NB4 (cell line): Measurements from ENCODE around the gene LINC01488.

ENCODE experiments used
- DNase-seq: peaks from one replicate; pipeline ENCODE4 v3.0.0; 2010; ENCODE audit warnings: low read depth
- H3K4me3 ChIP-seq: one replicate; pipeline ENCODE4 v1.5.1; 2011; ENCODE audit warnings: mild to moderate bottlenecking, low read depth, low read length, moderate library complexity
- MYC ChIP-seq: IDR thresholded peaks from 2 replicates; pipeline ENCODE4 v1.6.1; 2011; ENCODE audit warnings: low read depth, low read length
- POLR2A ChIP-seq: IDR thresholded peaks from 2 replicates; pipeline ENCODE4 v1.6.1; 2011; ENCODE audit warnings: mild to moderate bottlenecking; ENCODE audit not compliant: insufficient read length; ENCODE audit errors: extremely low read depth
- TF ChIP-seq, protein P1 (sequence below): IDR thresholded peaks from one replicate; pipeline ENCODE4 v1.5.1; 2012; ENCODE audit warnings: low read depth, low read length
- TF ChIP-seq, protein P2 (sequence below): IDR thresholded peaks from 2 replicates; pipeline ENCODE4 v1.6.1; 2011; ENCODE audit warnings: low read depth, low read length

LINC01488 gene

DNA sequence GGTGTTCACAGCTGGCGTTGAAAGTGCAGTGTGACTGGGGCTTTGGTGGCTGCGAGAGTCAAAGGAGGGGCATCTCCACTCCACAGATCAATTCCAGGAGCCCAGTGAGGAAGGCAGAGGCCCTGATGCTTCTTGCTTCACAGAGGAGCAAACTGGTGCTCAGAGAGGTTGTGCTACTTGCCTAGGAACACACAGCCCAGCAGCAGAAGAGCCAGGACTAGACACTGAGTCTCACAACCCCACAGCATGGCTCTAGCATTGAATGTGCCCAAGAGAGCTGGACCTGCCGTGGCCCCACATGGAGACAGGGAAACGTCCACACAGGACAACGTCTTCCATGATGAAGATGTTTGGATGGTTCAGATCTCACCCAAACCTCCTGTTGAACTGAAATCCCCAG is 33.3 kb downstream of the LINC01488 start:
- TF ChIP-seq, protein P1, sequence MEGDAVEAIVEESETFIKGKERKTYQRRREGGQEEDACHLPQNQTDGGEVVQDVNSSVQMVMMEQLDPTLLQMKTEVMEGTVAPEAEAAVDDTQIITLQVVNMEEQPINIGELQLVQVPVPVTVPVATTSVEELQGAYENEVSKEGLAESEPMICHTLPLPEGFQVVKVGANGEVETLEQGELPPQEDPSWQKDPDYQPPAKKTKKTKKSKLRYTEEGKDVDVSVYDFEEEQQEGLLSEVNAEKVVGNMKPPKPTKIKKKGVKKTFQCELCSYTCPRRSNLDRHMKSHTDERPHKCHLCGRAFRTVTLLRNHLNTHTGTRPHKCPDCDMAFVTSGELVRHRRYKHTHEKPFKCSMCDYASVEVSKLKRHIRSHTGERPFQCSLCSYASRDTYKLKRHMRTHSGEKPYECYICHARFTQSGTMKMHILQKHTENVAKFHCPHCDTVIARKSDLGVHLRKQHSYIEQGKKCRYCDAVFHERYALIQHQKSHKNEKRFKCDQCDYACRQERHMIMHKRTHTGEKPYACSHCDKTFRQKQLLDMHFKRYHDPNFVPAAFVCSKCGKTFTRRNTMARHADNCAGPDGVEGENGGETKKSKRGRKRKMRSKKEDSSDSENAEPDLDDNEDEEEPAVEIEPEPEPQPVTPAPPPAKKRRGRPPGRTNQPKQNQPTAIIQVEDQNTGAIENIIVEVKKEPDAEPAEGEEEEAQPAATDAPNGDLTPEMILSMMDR, result no peak
- TF ChIP-seq, protein P2, sequence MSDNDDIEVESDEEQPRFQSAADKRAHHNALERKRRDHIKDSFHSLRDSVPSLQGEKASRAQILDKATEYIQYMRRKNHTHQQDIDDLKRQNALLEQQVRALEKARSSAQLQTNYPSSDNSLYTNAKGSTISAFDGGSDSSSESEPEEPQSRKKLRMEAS, result no peak
- TF ChIP-seq MYC (no peak), POLR2A (no peak)
- DNase-seq, result no peak
- no peak overlapping the region for H3K4me3 ChIP-seq

DNA sequence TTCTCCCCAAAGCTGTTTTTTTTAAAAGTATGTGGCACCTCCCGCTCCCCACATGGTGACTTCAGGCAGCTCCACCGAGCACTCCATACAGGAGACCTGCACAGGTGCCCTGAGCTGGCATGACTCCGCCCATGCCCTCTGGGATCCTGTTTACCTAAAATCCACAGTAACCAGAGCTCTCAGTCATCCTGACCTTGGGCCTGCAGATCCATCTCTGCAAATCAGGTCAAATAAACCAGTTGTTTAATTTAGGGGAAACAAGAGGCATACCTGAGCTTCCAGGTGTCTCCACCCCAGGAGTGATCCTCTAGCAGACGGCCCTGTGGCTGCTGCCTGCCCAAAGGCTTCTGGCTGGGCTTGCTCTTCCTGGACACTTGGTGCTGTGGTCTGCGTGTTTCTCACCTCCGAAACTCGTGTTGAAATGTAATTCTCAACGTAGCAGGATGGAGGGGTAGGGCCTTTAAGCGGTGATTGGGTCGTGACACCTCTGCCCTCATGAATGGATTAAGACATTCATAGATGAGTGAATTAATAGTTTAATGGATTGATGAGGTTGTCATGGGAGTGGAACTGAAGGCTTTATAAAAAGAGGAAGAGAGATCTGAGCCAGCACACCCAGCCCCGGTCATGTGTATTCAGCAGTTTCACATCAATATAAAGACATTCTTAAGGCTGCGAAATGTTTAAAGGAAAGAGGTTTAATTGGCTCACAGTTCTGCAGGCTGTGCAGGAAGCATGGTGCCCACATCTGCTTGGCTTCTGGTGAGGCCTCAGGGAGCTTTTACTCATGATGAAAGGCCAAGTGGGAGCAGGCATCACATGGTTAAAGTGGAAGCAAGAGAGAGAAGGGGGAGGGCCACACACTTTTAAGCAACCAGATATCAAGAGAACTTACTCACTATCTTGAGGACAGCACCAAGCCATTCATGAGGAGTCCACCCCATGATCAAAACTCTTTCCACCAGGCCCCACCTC is 34.1 kb downstream of the LINC01488 start:
- H3K4me3 ChIP-seq, result no peak overlapping the region
- DNase-seq, result peak; percentile 28
- TF ChIP-seq, protein P1, result no peak
- TF ChIP-seq, protein P2, result no peak
- TF ChIP-seq MYC, result no peak
- no peak for TF ChIP-seq POLR2A

DNA sequence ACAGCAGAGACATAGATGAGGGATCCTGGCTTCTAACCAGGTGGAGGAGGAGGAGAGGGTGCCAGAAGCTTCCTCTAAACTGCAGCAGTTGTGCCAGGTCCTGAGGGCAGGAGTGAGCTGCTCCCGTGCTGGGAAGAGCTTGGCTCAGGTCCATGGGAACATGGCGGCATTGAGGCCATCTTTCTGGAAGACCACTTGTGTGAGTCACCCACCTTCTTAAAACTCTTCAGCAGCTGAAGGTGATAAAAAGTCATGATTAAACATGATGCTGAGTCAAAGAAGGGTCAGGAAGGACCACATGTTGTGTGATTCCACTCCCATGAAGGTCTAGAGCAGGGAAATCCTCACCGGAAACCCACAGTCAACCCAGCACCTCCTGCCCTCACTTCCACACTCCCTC is 35.1 kb downstream of the LINC01488 start:
- no peak for DNase-seq
- H3K4me3 ChIP-seq, result no peak overlapping the region
- TF ChIP-seq MYC (no peak), POLR2A (no peak)
- TF ChIP-seq, protein P2, result no peak
- TF ChIP-seq, protein P1, result no peak

DNA sequence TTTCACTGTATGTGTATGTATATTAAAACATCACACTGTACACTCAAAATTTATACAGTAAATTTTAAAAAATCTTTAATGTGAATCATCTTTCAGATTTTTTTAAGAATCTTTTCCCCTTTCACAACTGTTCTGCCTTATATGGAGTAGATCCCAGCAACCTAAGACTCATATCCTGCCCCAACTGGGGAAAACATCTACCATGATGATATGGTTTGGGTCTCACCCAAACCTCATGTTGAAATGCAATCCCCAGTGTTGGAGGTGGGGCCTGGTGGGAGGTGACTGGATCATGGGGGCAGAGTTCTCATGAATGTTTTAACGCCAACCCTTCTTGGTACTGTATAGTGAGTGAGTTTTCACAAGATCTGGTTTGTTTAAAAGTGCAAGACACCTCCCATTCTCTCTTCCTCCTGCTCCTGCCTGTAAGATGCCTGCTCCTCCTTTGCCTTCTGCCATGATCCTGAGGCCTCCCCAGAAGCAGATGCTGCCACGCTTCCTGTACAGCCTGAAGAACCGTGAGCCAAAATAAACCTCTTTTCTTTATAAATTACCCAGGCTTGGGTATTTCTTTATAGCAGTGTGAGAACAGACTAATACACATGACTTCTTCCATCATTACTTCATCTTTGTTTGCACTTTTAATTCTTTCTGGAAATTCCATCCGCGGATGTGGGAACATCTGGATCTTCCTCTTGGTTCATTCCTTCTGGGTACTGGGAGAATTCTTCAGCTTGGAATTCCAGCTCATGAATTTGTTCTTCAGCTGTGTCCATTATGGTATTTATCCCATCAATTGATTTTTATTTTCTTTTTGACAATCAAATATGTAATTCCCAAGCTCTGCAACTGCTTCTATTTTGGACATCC is 36.9 kb downstream of the LINC01488 start:
- DNase-seq, result no peak
- no peak overlapping the region for H3K4me3 ChIP-seq
- no peak for TF ChIP-seq MYC
- TF ChIP-seq, protein P1, result no peak
- TF ChIP-seq, protein P2, result no peak
- TF ChIP-seq POLR2A, result no peak

DNA sequence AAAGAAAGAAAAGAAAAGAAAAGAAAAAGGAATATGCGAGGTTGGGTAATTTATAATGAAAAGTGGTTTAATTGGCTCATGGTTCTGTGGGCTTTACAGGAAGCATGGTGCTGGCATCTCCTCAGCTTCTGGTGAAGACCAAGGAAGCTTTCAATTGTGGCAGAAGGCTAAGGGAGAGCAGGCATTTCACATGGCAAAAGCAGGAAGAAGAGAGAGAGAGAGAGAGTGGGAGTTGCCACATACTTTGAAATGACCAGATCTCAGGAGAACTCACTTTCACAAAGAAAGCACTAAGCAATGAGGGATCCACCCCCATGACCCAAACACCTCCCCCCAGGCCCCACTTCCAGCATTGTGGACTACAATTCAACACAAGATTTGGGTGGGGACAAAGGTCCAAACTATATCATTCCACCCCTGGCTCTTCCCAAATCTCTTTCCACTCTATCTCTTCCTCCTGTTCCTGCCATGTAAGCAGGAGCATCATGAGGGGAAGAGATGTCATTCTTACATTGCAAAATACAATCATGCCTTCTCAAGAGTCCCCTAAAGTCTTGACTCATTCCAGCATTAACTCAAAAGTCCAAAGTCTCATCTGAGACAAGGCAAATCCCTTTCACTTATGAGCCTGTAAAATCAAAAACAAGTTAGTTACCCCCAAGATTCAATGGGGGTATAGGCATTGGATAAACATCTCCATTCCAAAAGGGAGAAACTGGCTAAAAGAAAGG is 38.9 kb downstream of the LINC01488 start:
- peak; percentile 49 for DNase-seq
- no peak overlapping the region for H3K4me3 ChIP-seq
- TF ChIP-seq, protein P1, result no peak
- TF ChIP-seq, protein P2, result no peak
- TF ChIP-seq POLR2A, result no peak
- TF ChIP-seq MYC, result no peak
